ENCODE results near the gene ESR1. TPM values are rescaled to one million over a fixed set of nuclear protein-coding genes. Genes with fewer than 3 reads are reported as not detected.
A peak's percentile ranks its signal among the peaks of the same experiment; 100 is the strongest.
"Not testable (repeated sequence)": the region's sequence is repeated elsewhere in the genome, so short reads cannot be mapped to it uniquely, and the experiment has no call there.

ESR1 gene
- total RNA-seq, 1 experiment from 2014 or later = 4.1 TPM

DNA sequence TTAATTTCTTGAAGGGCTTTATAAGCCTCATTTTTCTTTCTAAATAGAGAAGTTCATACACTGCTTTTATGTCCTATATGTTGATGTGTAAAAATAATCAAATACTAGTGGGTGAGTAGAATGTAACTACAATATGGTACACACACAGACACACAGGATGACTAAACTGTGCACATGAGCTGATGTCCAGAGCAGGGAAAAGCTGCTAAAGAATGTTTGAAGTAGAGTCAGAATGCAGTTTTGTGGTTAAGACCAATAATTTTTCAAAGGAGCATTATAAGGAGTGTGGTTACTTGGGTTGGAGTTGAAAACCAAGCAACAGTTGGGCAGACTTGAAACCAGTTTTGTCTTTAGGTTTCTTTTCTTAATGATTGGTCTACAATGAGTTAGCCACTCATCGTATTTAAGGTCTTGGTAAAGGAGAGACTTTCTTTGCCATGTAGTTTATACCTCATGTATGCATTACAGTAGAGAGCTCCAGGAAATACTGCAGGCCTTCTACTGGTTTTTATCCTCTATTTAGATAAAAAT, 196.6 kb downstream of the ESR1 start:
- no peak overlapping the region for H3K9ac ChIP-seq (ENCODE audit: low read length)
- no peaks in the 10 kb centered on the region for H3K36me3 ChIP-seq (ENCODE audit: insufficient read depth, low read length)
- H4K20me1 ChIP-seq (ENCODE audit: insufficient read depth, low read depth, low read length) = no peaks in the 10 kb centered on the region
- DNase-seq = no peak
- H3K9me2 ChIP-seq (replicated peaks; ENCODE audit: insufficient read depth, low read length) = no peaks in the 10 kb centered on the region
- H3K27ac ChIP-seq (ENCODE audit: low read length) = no peak overlapping the region
- H3K9me3 ChIP-seq (ENCODE audit: low read length) = no peaks in the 10 kb centered on the region
- H3K4me3 ChIP-seq (ENCODE audit: low read length) = no peak overlapping the region
- H3K4me2 ChIP-seq (ENCODE audit: low read depth, low read length, poor library complexity, severe bottlenecking) = no peak overlapping the region
- no peak overlapping the region for H2AFZ ChIP-seq (ENCODE audit: low read length)
- no peaks in the 10 kb centered on the region for H3K27me3 ChIP-seq (ENCODE audit: low read length)
- H3K4me1 ChIP-seq (ENCODE audit: low read length) = no peaks in the 10 kb centered on the region
- no peaks in the 10 kb centered on the region for H3K79me2 ChIP-seq (ENCODE audit: low read length)

DNA sequence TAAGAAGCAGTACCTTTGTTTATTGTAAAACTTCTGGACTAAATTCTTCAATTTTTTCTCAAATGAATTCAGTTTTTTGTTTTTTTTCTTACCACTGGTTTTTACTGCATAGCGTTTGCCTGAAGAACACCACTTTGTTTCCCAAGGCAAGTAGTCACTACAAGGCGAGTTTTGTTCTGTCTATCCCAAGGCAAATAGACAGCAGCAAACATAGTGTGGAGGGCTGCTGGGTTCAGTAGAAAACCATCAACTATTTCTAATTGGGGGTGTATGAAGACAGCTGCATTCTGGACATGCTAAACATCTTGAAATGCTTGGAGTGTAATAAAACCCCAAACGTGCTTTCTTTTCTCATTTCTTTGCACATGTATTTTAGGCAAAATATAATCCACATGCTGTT, 197.4 kb downstream of the ESR1 start:
- Histone ChIP-seq H3K9me3 (ENCODE audit: low read length) (no peaks in the 10 kb centered on the region), H3K4me3 (ENCODE audit: low read length) (no peak overlapping the region), H2AFZ (ENCODE audit: low read length) (no peak overlapping the region), H3K4me1 (ENCODE audit: low read length) (no peaks in the 10 kb centered on the region), H3K27ac (ENCODE audit: low read length) (no peak overlapping the region), H3K9ac (ENCODE audit: low read length) (no peak overlapping the region), H3K79me2 (ENCODE audit: low read length) (no peaks in the 10 kb centered on the region), H3K4me2 (ENCODE audit: low read depth, low read length, poor library complexity, severe bottlenecking) (no peak overlapping the region), H3K27me3 (ENCODE audit: low read length) (no peaks in the 10 kb centered on the region), H4K20me1 (ENCODE audit: insufficient read depth, low read depth, low read length) (no peaks in the 10 kb centered on the region), H3K36me3 (ENCODE audit: insufficient read depth, low read length) (no peaks in the 10 kb centered on the region), H3K9me2 (replicated peaks; ENCODE audit: insufficient read depth, low read length) (no peaks in the 10 kb centered on the region)
- DNase-seq = no peak

DNA sequence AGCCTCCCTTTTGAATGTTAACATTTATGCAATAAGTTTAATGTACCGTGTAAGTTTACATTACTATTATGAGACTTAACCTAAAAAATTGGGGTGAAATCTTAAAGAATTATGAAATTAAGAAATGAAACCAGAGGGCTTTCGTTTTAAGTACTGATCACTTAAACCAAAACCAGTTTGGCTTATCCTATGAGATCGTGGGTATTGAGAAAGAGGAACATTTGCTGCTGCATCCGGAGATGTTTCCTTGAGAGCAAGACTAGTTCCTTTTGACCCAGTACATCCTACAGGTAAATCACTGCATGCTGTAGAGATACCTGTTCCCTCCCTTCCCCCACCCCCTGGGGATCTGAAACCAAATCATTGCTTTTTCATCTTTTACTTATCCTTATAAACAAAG, 201.3 kb downstream of the ESR1 start:
- Histone ChIP-seq H3K9me3 (ENCODE audit: low read length) (no peaks in the 10 kb centered on the region), H3K79me2 (ENCODE audit: low read length) (no peaks in the 10 kb centered on the region), H3K36me3 (ENCODE audit: insufficient read depth, low read length) (no peaks in the 10 kb centered on the region), H3K4me1 (ENCODE audit: low read length) (no peaks in the 10 kb centered on the region), H2AFZ (ENCODE audit: low read length) (no peak overlapping the region), H3K9ac (ENCODE audit: low read length) (no peak overlapping the region), H3K27ac (ENCODE audit: low read length) (no peak overlapping the region), H3K4me3 (ENCODE audit: low read length) (no peak overlapping the region), H3K9me2 (replicated peaks; ENCODE audit: insufficient read depth, low read length) (no peaks in the 10 kb centered on the region), H3K4me2 (ENCODE audit: low read depth, low read length, poor library complexity, severe bottlenecking) (no peak overlapping the region), H4K20me1 (ENCODE audit: insufficient read depth, low read depth, low read length) (no peaks in the 10 kb centered on the region), H3K27me3 (ENCODE audit: low read length) (no peaks in the 10 kb centered on the region)
- DNase-seq = no peak

DNA sequence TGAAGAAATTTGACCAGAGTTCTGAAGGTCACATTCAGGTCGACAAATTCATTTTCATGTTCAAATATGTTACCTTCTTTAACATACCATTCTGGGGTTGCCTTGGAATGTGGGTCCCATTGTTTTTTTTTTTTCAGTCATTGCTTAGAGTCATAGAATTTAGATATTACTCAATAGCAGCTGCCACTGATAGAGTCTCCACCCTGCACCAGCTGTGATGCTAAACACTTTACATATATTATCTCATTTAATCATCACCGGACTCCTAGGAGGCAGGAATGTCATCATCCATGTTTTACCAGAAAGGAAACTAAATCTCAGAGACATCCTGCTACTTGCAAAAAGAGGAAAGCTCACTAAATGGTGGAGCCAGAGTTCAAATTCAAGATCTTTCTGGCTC, 204.7 kb downstream of the ESR1 start:
- H3K9ac ChIP-seq (ENCODE audit: low read length) = no peak overlapping the region
- DNase-seq = no peak
- no peaks in the 10 kb centered on the region for H3K79me2 ChIP-seq (ENCODE audit: low read length)
- no peak overlapping the region for H3K4me2 ChIP-seq (ENCODE audit: low read depth, low read length, poor library complexity, severe bottlenecking)
- no peaks in the 10 kb centered on the region for H4K20me1 ChIP-seq (ENCODE audit: insufficient read depth, low read depth, low read length)
- no peaks in the 10 kb centered on the region for H3K4me1 ChIP-seq (ENCODE audit: low read length)
- no peak overlapping the region for H2AFZ ChIP-seq (ENCODE audit: low read length)
- no peak overlapping the region for H3K27ac ChIP-seq (ENCODE audit: low read length)
- no peaks in the 10 kb centered on the region for H3K27me3 ChIP-seq (ENCODE audit: low read length)
- H3K9me2 ChIP-seq (replicated peaks; ENCODE audit: insufficient read depth, low read length) = no peaks in the 10 kb centered on the region
- no peaks in the 10 kb centered on the region for H3K36me3 ChIP-seq (ENCODE audit: insufficient read depth, low read length)
- H3K4me3 ChIP-seq (ENCODE audit: low read length) = no peak overlapping the region
- H3K9me3 ChIP-seq (ENCODE audit: low read length) = no peaks in the 10 kb centered on the region

DNA sequence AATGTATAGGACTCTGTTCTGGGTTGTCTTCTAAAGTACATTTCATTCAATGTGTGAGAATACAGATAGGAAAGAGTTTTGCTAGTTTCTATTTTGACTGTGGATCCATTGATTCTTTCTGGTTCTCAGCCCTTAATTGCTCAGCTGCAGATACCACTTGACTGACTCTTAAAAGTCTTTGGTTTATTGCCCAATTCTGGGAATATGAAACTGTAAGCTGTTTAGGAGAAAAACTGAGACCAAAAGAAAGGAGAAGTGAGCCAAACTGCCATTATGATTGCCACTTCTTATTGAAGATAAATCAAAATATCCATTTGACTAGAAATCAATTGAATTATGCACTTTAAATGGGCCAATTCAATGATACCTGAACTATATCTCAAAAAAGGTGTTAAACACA, 211.4 kb downstream of the ESR1 start:
- Histone ChIP-seq H2AFZ (ENCODE audit: low read length) (no peak overlapping the region), H3K4me2 (ENCODE audit: low read depth, low read length, poor library complexity, severe bottlenecking) (no peak overlapping the region), H3K36me3 (ENCODE audit: insufficient read depth, low read length) (peaks cover 7% of the 10 kb centered on the region), H4K20me1 (ENCODE audit: insufficient read depth, low read depth, low read length) (no peaks in the 10 kb centered on the region), H3K9me3 (ENCODE audit: low read length) (no peaks in the 10 kb centered on the region), H3K4me1 (ENCODE audit: low read length) (no peaks in the 10 kb centered on the region), H3K9me2 (replicated peaks; ENCODE audit: insufficient read depth, low read length) (no peaks in the 10 kb centered on the region), H3K4me3 (ENCODE audit: low read length) (no peak overlapping the region), H3K27ac (ENCODE audit: low read length) (no peak overlapping the region), H3K27me3 (ENCODE audit: low read length) (no peaks in the 10 kb centered on the region), H3K79me2 (ENCODE audit: low read length) (no peaks in the 10 kb centered on the region), H3K9ac (ENCODE audit: low read length) (no peak overlapping the region)
- DNase-seq = no peak

DNA sequence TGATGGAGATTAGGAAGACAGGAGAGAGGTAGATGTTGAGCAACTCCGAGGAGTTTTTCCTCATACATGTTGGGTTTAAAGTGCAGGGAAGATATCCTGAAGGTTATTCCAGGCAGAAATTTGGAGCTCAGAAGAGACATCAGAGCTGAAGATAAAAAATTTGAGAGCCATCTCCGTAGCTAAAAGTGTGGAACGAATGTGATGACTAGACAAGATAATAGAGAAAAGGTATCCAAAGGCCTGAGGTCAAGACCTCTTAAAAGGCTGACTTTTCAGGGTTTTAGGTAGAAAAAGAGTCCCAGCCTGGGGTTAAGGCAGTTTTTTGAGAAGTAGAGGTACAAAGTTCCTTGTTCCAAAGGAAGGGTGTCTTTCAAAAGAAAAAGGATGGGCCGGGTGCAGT, 214.8 kb downstream of the ESR1 start:
- no peak for DNase-seq
- H2AFZ ChIP-seq (ENCODE audit: low read length) = no peak overlapping the region
- H3K9me2 ChIP-seq (replicated peaks; ENCODE audit: insufficient read depth, low read length) = no peaks in the 10 kb centered on the region
- no peaks in the 10 kb centered on the region for H3K9me3 ChIP-seq (ENCODE audit: low read length)
- no peaks in the 10 kb centered on the region for H4K20me1 ChIP-seq (ENCODE audit: insufficient read depth, low read depth, low read length)
- H3K4me2 ChIP-seq (ENCODE audit: low read depth, low read length, poor library complexity, severe bottlenecking) = no peak overlapping the region
- peaks cover 9% of the 10 kb centered on the region for H3K36me3 ChIP-seq (ENCODE audit: insufficient read depth, low read length)
- H3K27ac ChIP-seq (ENCODE audit: low read length) = no peak overlapping the region
- H3K27me3 ChIP-seq (ENCODE audit: low read length) = no peaks in the 10 kb centered on the region
- no peak overlapping the region for H3K9ac ChIP-seq (ENCODE audit: low read length)
- H3K4me1 ChIP-seq (ENCODE audit: low read length) = no peaks in the 10 kb centered on the region
- no peaks in the 10 kb centered on the region for H3K79me2 ChIP-seq (ENCODE audit: low read length)
- no peak overlapping the region for H3K4me3 ChIP-seq (ENCODE audit: low read length)

DNA sequence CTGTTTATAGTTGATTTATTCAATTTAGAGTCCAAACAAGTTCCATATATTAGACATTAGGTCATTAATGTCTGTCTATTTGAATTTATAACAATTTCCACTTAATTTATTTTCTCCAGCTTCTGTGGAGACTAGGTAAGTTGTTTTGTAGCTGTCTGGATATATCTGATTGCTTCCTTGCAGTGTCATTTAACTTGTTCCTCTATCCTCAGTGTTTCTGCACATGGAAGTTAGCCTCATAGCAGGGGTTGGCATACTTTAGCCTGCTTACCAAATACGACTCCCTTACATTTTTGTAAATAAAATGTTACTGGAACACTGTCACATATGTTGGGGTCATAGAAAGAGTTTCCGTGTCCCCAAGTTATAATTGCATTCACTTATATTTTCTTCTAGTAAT, 216.1 kb downstream of the ESR1 start:
- Histone ChIP-seq H3K9me2 (replicated peaks; ENCODE audit: insufficient read depth, low read length) (no peaks in the 10 kb centered on the region), H3K4me2 (ENCODE audit: low read depth, low read length, poor library complexity, severe bottlenecking) (no peak overlapping the region), H2AFZ (ENCODE audit: low read length) (no peak overlapping the region), H3K9me3 (ENCODE audit: low read length) (no peaks in the 10 kb centered on the region), H3K9ac (ENCODE audit: low read length) (no peak overlapping the region), H4K20me1 (ENCODE audit: insufficient read depth, low read depth, low read length) (no peaks in the 10 kb centered on the region), H3K27me3 (ENCODE audit: low read length) (no peaks in the 10 kb centered on the region), H3K36me3 (ENCODE audit: insufficient read depth, low read length) (peaks cover 9% of the 10 kb centered on the region), H3K4me3 (ENCODE audit: low read length) (no peak overlapping the region), H3K79me2 (ENCODE audit: low read length) (no peaks in the 10 kb centered on the region), H3K27ac (ENCODE audit: low read length) (no peak overlapping the region), H3K4me1 (ENCODE audit: low read length) (no peaks in the 10 kb centered on the region)
- DNase-seq = no peak

DNA sequence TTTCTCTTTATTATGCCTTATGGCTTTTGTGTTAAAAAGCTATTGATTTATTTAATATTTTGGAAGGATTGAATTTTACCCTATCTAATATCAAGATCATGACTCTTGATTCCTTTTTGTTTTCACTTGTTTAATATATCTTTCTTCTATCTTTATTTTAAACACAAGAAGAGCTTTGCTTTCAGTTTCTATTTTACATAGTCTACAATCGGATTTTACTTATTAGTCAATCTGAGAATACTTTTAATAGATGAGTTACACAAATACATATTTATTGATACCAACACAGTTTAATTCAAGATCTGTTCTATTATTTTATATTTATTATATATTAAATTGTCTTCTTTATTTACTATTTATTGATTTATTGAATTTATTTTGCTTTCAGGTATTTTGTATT, 218.8 kb downstream of the ESR1 start:
- Histone ChIP-seq H3K27ac (ENCODE audit: low read length) (no peak overlapping the region), H4K20me1 (ENCODE audit: insufficient read depth, low read depth, low read length) (no peaks in the 10 kb centered on the region)
- no peak for DNase-seq

DNA sequence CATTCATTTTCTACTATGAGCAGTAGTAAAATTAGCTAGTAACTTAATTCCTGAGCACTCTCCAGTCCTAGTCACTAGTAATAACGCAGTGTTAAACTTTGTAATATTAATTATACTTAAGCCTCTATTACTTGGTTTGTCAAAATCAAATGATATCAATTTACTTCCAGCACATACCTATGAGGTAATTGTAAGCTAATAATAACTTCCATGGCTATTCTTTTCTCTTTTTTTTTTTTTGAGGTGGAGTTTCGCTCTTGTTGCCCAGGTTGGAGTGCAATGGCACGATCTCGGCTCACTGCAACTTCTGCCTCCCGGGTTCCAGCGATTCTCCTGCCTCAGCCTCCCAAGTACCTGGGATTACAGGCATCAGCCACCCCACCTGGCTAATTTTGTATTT, 219.3 kb downstream of the ESR1 start:
- not testable (repeated sequence) for H2AFZ ChIP-seq (ENCODE audit: low read length); H3K27me3 ChIP-seq (ENCODE audit: low read length); H3K9me2 ChIP-seq (replicated peaks; ENCODE audit: insufficient read depth, low read length); H3K4me2 ChIP-seq (ENCODE audit: low read depth, low read length, poor library complexity, severe bottlenecking); H3K9me3 ChIP-seq (ENCODE audit: low read length); H3K4me1 ChIP-seq (ENCODE audit: low read length); H4K20me1 ChIP-seq (ENCODE audit: insufficient read depth, low read depth, low read length); H3K36me3 ChIP-seq (ENCODE audit: insufficient read depth, low read length); H3K9ac ChIP-seq (ENCODE audit: low read length); DNase-seq; H3K79me2 ChIP-seq (ENCODE audit: low read length); H3K27ac ChIP-seq (ENCODE audit: low read length); H3K4me3 ChIP-seq (ENCODE audit: low read length)

More for the DNA sequence above, 218.8 kb downstream of the ESR1 start:
- H3K79me2 ChIP-seq (ENCODE audit: low read length) = no peaks in the 10 kb centered on the region
- H3K4me1 ChIP-seq (ENCODE audit: low read length) = no peaks in the 10 kb centered on the region
- no peaks in the 10 kb centered on the region for H3K27me3 ChIP-seq (ENCODE audit: low read length)
- no peak overlapping the region for H3K4me3 ChIP-seq (ENCODE audit: low read length)
- H2AFZ ChIP-seq (ENCODE audit: low read length) = no peak overlapping the region
- peaks cover 9% of the 10 kb centered on the region for H3K36me3 ChIP-seq (ENCODE audit: insufficient read depth, low read length)
- no peaks in the 10 kb centered on the region for H3K9me2 ChIP-seq (replicated peaks; ENCODE audit: insufficient read depth, low read length)
- peak overlapping the region; percentile 46 for H3K4me2 ChIP-seq (ENCODE audit: low read depth, low read length, poor library complexity, severe bottlenecking)
- H3K9ac ChIP-seq (ENCODE audit: low read length) = no peak overlapping the region
- no peaks in the 10 kb centered on the region for H3K9me3 ChIP-seq (ENCODE audit: low read length)

All from Karpas-422 (cell line).